Progenitor cell of endocrine pancreas (in vitro differentiated cells): Measurements from ENCODE around the gene IQGAP3. TPM values are rescaled to one million over a fixed set of nuclear protein-coding genes. Genes with fewer than 3 reads are reported as not detected.

Experiments used
- DNase-seq: peaks from one replicate; pipeline ENCODE4 v3.0.0; 2021; ENCODE audit warnings: low spot score; ENCODE audit not compliant: unreplicated experiment
- H3K27ac Mint-ChIP-seq: 2 replicates; pipeline ENCODE4 v1.8.0; 2021; ENCODE audit warnings: mild to moderate bottlenecking, moderate library complexity, mixed read lengths
- H3K27me3 Mint-ChIP-seq: 2 replicates; pipeline ENCODE4 v1.8.0; 2021; ENCODE audit warnings: mixed read lengths
- H3K36me3 Mint-ChIP-seq: 2 replicates; pipeline ENCODE4 v1.8.0; 2022; ENCODE audit warnings: mixed read lengths; ENCODE audit not compliant: insufficient read depth
- H3K4me1 Mint-ChIP-seq: 2 replicates; pipeline ENCODE4 v1.8.0; 2021; ENCODE audit warnings: low read depth, mixed read lengths
- H3K4me3 Mint-ChIP-seq: 2 replicates; pipeline ENCODE4 v1.8.0; 2021; ENCODE audit warnings: low read depth, mild to moderate bottlenecking, moderate library complexity, mixed read lengths
- H3K9me3 Mint-ChIP-seq: 2 replicates; pipeline ENCODE4 v1.8.0; 2021; ENCODE audit warnings: low read depth, mixed read lengths
- total RNA-seq: library from RNA; stranded (reverse); gene quantifications from 2 replicates; pipeline ENCODE4 v1.2.1, GENCODE V29; 2021
- TF ChIP-seq, protein P1 (sequence below): fragments of 200-600 bp; sonication (generic); IDR thresholded peaks from one replicate; pipeline ENCODE4 v1.5.0; 2021; ENCODE audit warnings: antibody characterized with exemption, mild to moderate bottlenecking; ENCODE audit not compliant: unreplicated experiment

The IQGAP3 gene
- total RNA-seq, 1 donor from 2014 or later = 29.6 TPM

DNA sequence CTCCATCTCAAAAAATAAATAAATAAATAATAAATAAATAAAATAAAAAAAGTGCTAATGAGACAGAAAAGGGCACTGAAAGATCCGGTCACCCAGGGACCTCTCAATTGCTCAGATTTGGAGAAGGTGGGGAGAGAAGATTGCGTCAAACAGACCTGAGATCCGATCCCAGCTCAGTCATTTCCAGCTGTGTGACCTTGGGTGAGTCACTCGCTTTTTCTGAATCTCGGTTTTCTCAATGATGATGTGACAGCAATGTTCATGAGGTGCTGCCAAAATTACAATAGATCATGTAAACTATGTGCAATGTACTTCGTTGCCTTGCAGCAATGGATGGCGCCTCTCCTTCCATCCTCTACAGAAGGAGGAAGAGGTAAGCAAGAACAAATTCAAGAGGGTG is 60.7 kb downstream of the IQGAP3 start:
- H3K4me1 Mint-ChIP-seq = peaks cover 6% of the 10 kb centered on the region

DNA sequence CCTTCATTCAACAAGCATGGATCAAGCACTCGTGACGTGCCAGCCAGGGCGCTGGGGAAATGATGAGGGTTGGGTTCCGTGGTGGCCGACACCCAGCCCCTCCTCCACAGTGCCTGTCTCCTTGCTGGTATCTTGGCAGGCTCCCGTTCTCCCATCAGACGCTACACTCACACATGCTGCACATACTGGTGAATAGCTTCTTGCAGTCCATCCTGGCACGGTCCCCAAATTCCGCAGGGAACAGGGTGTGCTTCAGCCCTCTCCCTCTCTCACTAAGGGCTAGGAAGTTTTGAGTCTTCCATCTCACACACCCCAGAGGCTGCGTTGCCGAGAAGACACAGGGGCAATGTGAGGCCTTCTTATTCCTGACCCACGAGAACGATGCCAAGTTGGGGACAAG is 61.7 kb downstream of the IQGAP3 start:
- no peaks in the 10 kb centered on the region for H3K36me3 Mint-ChIP-seq
- peaks cover 21% of the 10 kb centered on the region for H3K27me3 Mint-ChIP-seq
- DNase-seq = no peak
- H3K9me3 Mint-ChIP-seq = no peaks in the 10 kb centered on the region
- H3K27ac Mint-ChIP-seq = no peak overlapping the region
- peaks cover 6% of the 10 kb centered on the region for H3K4me1 Mint-ChIP-seq
- H3K4me3 Mint-ChIP-seq = no peak overlapping the region
- TF ChIP-seq, protein P1, sequence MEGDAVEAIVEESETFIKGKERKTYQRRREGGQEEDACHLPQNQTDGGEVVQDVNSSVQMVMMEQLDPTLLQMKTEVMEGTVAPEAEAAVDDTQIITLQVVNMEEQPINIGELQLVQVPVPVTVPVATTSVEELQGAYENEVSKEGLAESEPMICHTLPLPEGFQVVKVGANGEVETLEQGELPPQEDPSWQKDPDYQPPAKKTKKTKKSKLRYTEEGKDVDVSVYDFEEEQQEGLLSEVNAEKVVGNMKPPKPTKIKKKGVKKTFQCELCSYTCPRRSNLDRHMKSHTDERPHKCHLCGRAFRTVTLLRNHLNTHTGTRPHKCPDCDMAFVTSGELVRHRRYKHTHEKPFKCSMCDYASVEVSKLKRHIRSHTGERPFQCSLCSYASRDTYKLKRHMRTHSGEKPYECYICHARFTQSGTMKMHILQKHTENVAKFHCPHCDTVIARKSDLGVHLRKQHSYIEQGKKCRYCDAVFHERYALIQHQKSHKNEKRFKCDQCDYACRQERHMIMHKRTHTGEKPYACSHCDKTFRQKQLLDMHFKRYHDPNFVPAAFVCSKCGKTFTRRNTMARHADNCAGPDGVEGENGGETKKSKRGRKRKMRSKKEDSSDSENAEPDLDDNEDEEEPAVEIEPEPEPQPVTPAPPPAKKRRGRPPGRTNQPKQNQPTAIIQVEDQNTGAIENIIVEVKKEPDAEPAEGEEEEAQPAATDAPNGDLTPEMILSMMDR = no peak

More for the DNA sequence above, 60.7 kb downstream of the IQGAP3 start:
- DNase-seq = no peak
- Mint-ChIP-seq H3K9me3 (no peaks in the 10 kb centered on the region), H3K27ac (no peak overlapping the region), H3K4me3 (no peak overlapping the region), H3K36me3 (no peaks in the 10 kb centered on the region), H3K27me3 (peaks cover 21% of the 10 kb centered on the region)
- TF ChIP-seq, protein P1 = no peak

DNA sequence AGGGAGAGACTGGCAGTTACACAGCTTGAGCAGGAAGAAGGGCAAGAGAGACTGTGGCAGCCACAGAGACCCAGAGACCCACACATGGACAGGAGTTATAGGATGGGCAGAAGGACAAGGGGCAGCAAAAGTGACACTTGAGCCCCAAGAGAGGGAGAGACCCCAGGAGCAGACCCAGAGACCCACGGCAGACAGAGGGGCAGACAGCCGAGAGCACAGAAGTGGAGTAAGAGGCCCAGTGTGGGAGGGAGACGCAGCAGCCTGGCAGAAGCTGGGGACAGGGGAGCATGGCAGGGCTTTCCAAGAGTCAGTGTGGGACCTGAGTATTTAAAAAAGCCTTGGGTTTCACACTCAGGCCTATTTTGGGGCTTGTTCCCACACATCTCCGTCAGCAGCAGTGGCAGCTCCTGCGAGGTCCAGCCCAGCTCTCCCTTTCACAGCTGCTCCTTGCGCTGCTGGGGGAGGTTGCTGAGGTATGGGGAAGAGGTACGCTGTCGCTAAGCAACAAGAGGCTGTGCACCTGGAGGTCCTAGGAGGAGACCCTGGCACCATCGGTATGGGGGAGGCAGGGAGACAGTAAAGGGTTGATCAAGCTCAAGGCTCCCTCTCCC is 62.8 kb downstream of the IQGAP3 start:
- no peak overlapping the region for H3K4me3 Mint-ChIP-seq
- H3K4me1 Mint-ChIP-seq = peaks cover 11% of the 10 kb centered on the region
- H3K9me3 Mint-ChIP-seq = no peaks in the 10 kb centered on the region
- H3K27ac Mint-ChIP-seq = peak overlapping the region; percentile 59
- TF ChIP-seq, protein P1 = no peak
- H3K36me3 Mint-ChIP-seq = no peaks in the 10 kb centered on the region
- no peak for DNase-seq
- H3K27me3 Mint-ChIP-seq = peaks cover 21% of the 10 kb centered on the region

DNA sequence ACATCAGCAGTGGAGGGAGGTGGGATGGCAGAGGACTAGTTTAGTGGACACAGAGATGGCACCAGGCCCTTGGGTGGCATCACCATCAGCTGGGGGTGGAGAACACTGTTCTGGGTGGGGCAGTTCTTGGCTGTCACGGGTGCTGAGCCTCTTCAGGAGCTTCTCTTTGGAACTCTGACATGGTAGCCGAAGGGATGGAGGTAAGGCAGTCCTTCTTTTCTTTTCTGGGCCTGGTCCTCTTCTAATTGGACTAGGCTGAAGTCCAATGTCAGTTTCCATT is 63.5 kb downstream of the IQGAP3 start:
- Mint-ChIP-seq H3K4me1 (peaks cover 18% of the 10 kb centered on the region), H3K36me3 (no peaks in the 10 kb centered on the region), H3K27ac (peak overlapping the region; percentile 59), H3K9me3 (no peaks in the 10 kb centered on the region), H3K4me3 (no peak overlapping the region), H3K27me3 (peaks cover 21% of the 10 kb centered on the region)
- TF ChIP-seq, protein P1 = no peak
- no peak for DNase-seq

DNA sequence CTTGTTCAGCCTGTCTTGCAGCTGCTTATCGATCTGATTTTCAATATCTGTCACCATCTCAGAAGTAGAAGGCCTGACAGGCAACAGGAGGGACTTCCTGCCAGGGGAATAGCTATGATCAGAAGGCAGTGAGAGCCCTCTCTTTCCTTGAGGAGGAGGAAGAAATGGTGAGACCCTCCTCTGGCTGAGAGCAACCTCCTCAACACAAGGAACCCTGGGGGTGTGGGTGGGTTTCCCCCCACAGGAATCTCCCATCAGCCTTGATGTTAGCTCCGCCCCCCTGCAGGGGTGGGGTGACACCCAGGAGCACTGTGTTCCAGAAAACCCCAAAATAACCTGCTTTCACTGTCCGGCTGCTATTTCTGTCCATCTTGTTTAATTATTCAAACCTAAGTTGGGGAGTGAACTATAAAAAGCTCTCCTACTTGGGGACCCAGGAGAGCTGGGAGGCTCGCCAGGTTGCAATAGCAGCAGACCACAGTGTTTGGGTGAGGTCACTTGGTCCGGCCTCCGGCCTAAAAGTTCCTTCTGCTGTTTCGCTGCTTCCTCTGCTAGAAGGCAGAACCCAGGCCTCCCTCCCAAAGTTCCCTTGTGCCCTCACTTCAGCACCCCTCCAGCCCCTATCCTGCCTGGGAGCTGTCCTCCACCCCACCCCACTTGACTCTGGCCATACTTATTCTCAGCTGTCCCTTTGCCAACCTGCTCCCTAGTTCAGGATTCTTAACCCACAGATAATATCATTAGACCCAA is 64.0 kb downstream of the IQGAP3 start:
- no peak for DNase-seq
- TF ChIP-seq, protein P1 = no peak
- Mint-ChIP-seq H3K4me1 (peaks cover 21% of the 10 kb centered on the region), H3K27me3 (peaks cover 21% of the 10 kb centered on the region), H3K27ac (no peak overlapping the region), H3K9me3 (no peaks in the 10 kb centered on the region), H3K4me3 (no peak overlapping the region), H3K36me3 (no peaks in the 10 kb centered on the region)
